Activated gamma-delta T cell treated with anti-CD3 and anti-CD28 coated beads, Interleukin-2, amount 50 U/mL, for 16 hours (primary cell): ENCODE results near the gene PRDM2.
A peak's percentile ranks its signal among the peaks of the same experiment; 100 is the strongest.

Experiments used
- DNase-seq: peaks from one replicate; pipeline ENCODE4 v3.0.0-alpha.2; 2020; ENCODE audit warnings: low read depth

PRDM2 gene

GRCh38 chr1:13737398-13737797 is 37.4 kb downstream of the PRDM2 start:
- DNase-seq, result no peak

- DNase-seq, result no peak
These were observed 46.4 kb downstream of the PRDM2 start for GRCh38 chr1:13746342-13746741.

- DNase-seq, result peak; percentile 91
These were observed 48.9 kb downstream of the PRDM2 start for GRCh38 chr1:13748610-13749505.

GRCh38 chr1:13749543-13750341 is 49.8 kb downstream of the PRDM2 start:
- DNase-seq, result no peak

GRCh38 chr1:13751458-13751871 is 51.5 kb downstream of the PRDM2 start:
- no peak for DNase-seq

DNA sequence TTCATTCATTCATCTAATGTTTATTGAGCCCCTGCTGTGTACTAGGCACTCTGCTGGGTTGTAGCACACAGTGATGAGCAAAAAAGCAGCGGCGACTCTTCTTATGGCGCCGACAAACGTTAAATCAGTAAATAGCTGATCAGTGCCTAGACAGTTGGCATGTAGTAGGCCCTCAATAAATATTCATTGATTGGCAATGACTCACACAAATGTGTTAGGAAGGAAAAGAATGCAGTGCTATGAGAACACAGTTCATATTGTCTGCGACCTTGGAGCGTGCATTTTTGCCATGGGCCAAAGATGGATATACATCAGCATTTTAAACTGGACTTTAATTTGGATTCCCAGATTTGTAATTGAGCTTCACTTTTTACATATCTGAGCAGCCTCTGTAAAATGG is 52.0 kb downstream of the PRDM2 start:
- no peak for DNase-seq

- no peak for DNase-seq
These were observed 52.9 kb downstream of the PRDM2 start for GRCh38 chr1:13752852-13753251.

DNA sequence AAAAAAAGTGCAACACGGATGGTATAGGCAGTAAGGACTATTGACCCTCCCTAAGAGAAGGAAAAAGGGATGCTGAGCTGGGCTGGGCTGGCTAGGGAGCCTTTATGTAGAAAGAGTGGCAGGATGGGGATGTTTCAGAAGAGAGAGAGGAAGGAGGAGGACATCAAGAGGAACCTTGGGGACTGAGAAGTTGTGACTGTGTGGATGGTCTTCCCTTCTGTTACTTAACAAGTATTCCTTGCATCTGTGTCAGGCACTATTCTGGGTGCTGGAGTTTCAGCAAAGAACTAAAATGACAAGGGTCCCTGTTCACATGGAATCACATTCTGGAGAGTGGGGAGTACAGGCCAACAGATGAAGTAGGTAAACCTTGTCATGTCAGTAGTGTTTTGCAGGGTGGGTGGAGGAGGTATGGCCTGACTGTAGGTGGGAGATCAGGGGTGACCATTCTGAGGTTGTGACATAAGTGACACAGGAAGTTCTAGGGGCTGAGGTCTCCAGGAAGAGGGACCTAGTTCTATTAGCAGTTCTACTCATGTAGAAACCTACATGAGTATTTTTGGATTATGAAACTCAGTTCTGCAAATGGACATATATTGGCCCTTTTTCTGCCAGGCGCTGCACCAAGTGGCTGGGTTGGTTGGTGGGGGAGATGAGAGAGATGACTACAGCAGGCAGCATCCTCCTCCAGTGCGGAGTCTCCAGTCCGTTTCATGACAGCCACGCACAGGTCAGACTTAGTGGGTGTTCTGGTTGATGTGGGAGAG is 53.8 kb downstream of the PRDM2 start:
- no peak for DNase-seq

DNA sequence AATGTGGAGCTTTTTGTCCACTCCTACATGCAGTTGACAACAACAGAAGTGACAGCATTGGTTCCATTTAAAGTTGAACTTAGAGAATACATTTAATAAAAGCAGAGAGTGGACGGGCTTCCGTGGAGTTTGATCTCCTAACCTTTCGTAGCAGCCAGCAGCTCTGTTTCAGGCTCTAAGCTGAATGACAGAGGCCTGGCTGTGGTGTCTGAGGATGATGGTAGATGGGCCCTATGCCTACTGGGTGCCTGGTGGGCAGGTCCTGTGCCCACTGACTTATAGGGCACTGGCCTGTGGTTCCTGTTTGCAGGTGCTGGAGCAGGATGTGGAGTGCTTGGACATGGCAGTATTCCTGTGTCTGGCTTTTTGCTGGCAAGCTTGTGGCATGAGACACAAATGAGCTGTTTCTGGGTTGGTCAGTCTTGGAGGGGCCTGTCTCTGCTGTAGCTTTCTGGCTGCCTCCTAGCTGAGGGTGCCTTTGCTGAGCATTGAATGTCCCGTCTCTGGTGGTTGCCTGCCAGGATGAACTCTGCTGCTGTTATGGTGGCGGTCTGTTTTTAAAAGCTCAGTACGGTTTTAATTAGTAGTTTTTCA is 54.6 kb downstream of the PRDM2 start:
- DNase-seq, result no peak

DNA sequence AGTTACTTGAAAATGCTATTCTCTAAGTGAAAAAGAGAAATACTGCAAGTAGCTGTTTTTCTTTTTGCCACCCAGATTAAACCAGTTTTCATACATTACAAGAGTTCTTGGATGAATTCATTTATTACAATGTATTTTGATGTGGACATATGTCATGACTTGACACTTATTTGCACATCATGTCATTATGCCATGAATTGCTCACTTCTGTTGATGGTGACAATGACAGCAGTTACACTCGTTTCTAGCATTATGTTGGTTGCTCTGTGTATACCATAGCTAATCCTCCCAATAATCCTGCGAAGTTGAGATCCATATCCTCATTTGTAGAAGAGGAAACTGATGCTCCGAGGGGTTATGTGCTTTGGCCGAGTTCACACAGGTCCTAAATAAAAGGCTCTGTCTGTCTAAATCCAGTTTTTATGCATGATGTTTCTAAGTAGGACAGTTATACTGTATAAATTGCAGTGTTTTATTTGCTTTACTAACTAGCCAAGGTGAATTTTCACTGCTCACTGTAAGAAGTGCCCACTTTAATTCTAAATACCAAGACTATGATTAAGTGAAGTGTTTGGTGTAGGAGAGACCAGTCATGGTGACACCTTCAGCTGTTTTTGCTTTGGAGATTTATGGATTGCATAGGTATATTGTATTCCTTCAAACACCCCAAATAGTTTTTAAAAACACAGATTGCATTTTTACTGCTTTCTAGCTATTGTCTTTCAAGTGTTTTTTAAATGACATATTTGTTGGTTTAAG is 56.7 kb downstream of the PRDM2 start:
- DNase-seq, result no peak

GRCh38 chr1:13757693-13758092 is 57.7 kb downstream of the PRDM2 start:
- no peak for DNase-seq

DNA sequence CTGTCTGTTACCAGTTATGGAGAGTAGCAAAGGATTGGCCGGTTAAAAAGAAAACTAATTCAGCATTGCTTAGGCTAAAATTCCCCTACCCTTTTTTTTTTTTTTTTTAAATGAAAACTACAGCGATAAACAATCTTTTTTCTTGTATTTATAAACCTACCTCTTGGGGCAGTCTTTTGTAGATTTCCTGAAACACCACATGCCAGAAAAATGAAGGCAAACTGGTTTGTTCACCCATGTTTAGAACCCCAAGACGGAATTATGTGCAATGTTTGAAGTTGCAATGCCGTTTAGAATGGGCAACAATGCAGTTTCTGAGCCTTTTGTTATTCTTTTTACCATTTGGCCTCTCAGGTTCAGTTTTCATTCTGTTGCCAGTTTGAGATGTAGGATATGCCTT is 59.1 kb downstream of the PRDM2 start:
- DNase-seq, result no peak

- DNase-seq, result no peak
These were observed 60.4 kb downstream of the PRDM2 start for GRCh38 chr1:13760340-13760739.

DNA sequence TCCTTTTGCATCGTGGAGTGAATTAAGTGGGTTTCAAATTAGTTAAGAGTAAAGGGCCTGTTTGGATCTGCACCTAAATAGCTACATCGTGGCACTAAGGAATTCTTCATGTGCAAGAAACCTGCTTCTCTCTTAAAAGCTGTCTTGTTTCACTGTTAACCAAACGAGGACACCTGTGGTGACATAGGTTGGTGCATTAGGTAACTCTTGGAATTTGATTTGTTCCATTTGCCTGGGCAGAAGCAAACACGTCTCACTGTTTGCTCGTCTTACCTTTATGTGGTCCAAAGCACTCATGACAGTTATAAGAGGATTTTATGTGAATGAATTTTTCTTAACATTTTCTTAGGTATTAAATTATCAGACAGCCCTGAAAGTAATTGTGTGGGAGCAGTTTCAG is 60.9 kb downstream of the PRDM2 start:
- DNase-seq, result no peak

DNA sequence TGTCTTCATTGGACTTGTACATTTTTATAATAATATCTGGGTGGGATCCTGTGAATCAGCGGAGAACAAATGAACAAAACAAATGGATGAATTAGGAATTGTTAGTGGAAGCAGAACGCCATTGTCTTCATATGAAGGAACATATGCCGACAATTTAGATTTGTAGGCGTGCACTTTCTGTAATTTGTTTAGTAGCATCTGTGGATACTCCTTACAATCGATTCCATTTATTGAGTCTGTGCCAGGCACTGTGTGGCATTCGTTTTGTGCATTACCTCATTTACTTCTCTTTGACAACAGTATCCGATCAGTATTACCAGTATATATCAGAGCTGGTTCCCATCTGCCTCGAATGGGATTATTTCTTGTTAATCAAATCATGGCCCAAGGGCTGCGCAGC is 61.9 kb downstream of the PRDM2 start:
- DNase-seq, result no peak

DNA sequence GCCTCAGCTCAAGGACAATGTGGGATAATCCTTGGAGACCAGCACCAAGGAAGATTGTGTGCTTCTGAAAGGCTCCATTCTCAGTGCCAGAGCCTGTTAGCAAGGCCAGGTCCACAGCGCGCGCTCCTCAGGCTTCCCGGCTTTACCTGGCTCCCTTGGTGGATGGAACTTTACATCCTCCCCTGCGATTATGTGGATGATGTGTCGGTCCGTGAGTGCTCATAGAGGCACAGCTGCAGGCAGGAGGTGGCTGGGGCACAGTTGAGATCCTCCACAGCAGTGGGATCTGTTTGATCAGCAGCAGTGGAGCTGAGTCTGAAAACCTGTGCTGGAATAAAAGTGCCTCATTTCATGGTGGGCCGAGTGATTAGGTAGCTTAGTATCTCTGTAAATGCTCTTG is 62.7 kb downstream of the PRDM2 start:
- DNase-seq, result no peak

DNA sequence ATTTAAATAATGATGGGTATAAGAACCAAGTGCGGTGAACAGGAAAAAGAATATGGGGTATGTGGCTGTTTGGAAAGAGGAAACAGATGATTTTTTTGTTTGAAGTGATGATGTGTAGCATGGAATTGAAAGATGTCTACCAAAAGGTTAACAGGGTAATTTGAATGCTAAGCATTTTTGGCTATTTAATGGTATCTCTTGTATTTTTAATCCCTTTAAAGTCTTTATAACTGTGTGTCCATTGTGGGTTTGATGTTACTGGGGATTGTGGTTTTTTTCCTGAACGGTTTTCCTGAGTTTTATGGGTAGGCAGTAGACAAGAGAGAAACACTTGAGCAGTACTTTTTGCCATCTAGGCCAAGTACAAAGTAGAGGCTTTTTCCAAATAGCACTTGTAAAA is 63.2 kb downstream of the PRDM2 start:
- DNase-seq, result no peak

DNA sequence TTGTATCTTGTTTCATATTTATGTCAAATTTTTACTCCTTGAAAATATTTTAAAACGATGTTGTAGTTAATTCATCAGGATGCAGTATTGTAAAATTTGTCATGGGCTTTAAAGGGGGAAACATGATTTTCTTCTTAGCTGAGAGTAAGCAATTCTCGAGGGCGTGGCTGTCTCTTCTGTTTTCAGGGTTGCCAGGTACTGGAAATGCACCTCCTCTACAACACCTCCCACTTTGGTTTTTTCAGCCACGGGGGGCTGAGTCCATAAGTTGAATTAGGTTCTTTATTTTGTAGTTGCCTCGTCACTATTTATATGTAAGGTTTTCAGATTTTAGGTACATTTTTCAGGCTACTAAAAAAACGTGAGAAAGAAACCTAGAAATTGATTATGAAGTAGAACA is 64.0 kb downstream of the PRDM2 start:
- DNase-seq, result no peak

DNA sequence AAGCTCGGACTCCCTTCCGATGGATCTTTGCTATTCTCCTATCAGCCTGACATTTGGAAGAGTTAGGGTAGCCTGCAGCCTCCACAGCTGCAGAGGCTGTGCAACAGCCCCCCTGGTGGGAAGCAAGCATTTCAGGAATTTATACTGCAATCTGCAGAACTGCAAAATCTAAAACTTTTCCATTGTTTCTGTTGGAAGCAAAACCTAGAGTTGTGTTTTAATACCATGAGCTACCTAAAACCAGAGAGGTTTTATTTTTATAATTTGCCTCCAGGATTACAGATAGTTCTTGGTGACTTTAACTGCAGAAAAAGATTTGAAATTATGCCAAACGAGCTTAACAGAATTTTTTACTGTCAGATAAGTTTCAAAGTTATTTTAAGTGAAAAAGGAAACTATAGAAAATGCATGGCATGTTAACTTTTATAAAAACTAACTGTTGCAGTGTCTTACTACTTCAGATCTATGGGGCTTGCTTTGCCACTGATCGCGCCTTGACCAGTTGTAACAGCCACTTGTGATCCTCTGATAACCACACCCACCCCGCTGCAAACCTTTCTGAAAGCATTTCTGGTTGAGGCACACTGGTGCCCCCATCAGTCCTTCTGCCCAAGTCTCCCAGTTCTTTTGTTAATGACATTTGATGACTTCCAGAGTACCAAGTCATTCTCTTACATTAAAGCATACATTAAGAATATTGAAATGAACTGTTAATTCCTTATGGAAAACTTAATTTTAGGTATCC is 64.8 kb downstream of the PRDM2 start:
- DNase-seq, result no peak
